HCT116 (cell line): ENCODE data around the gene CCDC192.
A peak's percentile ranks its signal among the peaks of the same experiment; 100 is the strongest.

Experiments used
- CEBPB ChIP-seq: IDR thresholded peaks from 2 replicates; pipeline ENCODE4 v1.6.1; 2012; ENCODE audit warnings: low read depth
- EZH2 ChIP-seq: fragments of 200-600 bp; sonication (generic); IDR thresholded peaks from 2 replicates; pipeline ENCODE4 v1.6.1; 2017; ENCODE audit warnings: antibody characterized with exemption, mixed run types
- JUND ChIP-seq: IDR thresholded peaks from 2 replicates; pipeline ENCODE4 v1.6.1; 2012
- MAX ChIP-seq: IDR thresholded peaks from 2 replicates; pipeline ENCODE4 v1.6.1; 2012
- POLR2A ChIP-seq: IDR thresholded peaks from 2 replicates; pipeline ENCODE4 v1.7.0; 2011; ENCODE audit warnings: borderline replicate concordance; ENCODE audit not compliant: insufficient read depth, insufficient read length; ENCODE audit errors: extremely low read depth
- POLR2AphosphoS5 ChIP-seq: IDR thresholded peaks from 2 replicates; pipeline ENCODE4 v1.6.1; 2011; ENCODE audit warnings: mild to moderate bottlenecking, low read depth, low read length, moderate library complexity
- SRF ChIP-seq: IDR thresholded peaks from 2 replicates; pipeline ENCODE4 v1.6.1; 2012; ENCODE audit warnings: low read depth
- TF ChIP-seq, protein P1 (sequence below), 3 experiments: fragments of 200-600 bp in 1 of 3; sonication (generic) in 1 of 3; IDR thresholded peaks in 2 of 3; conservative IDR thresholded peaks in 1 of 3; 2 replicates each; pipeline ENCODE4 v1.5.1; 2012 to 2017; ENCODE audit warnings: low read depth in 2 of 3, low read length in 2 of 3, antibody characterized with exemption in 1 of 3, borderline replicate concordance in 1 of 3, control low read depth in 1 of 3, mild to moderate bottlenecking in 1 of 3, mixed read lengths in 1 of 3, mixed run types in 1 of 3, moderate library complexity in 1 of 3; ENCODE audit not compliant: insufficient read depth in 1 of 3
- TF ChIP-seq, protein P2 (sequence below): IDR thresholded peaks from 2 replicates; pipeline ENCODE4 v1.6.1; 2012; ENCODE audit warnings: low read depth

DNA sequence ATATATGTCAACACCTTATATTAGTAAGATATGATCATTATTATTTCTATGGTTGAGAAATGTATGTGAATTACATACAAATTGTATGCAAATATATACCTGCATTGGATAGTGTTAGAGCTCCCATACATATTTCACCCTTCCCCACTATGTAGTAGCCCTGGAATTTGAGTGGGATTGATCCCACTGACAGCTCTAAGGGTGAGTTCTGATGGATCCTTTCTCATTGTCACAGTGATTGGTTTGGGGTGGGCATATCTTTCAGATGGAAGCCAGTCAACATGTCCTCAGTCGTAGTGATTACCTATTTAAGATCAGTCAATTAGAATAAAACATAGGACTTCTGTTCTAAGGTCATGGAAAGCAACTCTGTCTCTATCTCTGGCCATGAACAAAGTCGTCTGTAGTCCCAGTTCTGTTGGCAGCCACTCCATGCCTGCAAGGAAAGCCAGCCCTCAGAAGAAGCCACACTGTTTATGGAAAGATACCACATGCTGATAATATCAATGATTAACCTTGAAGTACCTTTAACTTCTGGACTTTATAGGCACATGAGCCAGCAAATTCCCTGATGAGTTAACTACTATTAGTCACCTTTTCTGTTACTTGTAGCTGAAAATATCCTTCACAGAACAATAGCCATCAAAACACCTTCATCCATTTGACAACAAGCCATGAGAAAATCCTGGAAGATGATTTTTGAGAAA is 5.1 kb upstream of the CCDC192 start:
- peak; percentile 26; the same call in 1 of the 2 replicates for TF ChIP-seq SRF
- TF ChIP-seq POLR2A, result no peak
- no peak; the same call in 1 of the 2 replicates for TF ChIP-seq POLR2AphosphoS5
- TF ChIP-seq, protein P1, sequence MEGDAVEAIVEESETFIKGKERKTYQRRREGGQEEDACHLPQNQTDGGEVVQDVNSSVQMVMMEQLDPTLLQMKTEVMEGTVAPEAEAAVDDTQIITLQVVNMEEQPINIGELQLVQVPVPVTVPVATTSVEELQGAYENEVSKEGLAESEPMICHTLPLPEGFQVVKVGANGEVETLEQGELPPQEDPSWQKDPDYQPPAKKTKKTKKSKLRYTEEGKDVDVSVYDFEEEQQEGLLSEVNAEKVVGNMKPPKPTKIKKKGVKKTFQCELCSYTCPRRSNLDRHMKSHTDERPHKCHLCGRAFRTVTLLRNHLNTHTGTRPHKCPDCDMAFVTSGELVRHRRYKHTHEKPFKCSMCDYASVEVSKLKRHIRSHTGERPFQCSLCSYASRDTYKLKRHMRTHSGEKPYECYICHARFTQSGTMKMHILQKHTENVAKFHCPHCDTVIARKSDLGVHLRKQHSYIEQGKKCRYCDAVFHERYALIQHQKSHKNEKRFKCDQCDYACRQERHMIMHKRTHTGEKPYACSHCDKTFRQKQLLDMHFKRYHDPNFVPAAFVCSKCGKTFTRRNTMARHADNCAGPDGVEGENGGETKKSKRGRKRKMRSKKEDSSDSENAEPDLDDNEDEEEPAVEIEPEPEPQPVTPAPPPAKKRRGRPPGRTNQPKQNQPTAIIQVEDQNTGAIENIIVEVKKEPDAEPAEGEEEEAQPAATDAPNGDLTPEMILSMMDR (IDR thresholded peaks at IDR 0.05 in 2 of 3, conservative IDR thresholded peaks at IDR 0.05 in 1 of 3; ENCODE audit: borderline replicate concordance in 1 of 3, insufficient read depth in 1 of 3, low read depth in 2 of 3, low read length in 2 of 3), result no peak
- TF ChIP-seq, protein P2, sequence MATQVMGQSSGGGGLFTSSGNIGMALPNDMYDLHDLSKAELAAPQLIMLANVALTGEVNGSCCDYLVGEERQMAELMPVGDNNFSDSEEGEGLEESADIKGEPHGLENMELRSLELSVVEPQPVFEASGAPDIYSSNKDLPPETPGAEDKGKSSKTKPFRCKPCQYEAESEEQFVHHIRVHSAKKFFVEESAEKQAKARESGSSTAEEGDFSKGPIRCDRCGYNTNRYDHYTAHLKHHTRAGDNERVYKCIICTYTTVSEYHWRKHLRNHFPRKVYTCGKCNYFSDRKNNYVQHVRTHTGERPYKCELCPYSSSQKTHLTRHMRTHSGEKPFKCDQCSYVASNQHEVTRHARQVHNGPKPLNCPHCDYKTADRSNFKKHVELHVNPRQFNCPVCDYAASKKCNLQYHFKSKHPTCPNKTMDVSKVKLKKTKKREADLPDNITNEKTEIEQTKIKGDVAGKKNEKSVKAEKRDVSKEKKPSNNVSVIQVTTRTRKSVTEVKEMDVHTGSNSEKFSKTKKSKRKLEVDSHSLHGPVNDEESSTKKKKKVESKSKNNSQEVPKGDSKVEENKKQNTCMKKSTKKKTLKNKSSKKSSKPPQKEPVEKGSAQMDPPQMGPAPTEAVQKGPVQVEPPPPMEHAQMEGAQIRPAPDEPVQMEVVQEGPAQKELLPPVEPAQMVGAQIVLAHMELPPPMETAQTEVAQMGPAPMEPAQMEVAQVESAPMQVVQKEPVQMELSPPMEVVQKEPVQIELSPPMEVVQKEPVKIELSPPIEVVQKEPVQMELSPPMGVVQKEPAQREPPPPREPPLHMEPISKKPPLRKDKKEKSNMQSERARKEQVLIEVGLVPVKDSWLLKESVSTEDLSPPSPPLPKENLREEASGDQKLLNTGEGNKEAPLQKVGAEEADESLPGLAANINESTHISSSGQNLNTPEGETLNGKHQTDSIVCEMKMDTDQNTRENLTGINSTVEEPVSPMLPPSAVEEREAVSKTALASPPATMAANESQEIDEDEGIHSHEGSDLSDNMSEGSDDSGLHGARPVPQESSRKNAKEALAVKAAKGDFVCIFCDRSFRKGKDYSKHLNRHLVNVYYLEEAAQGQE, result no peak
- peak; percentile 63 for TF ChIP-seq MAX
- peak; percentile 55; the same call in 1 of the 2 replicates for TF ChIP-seq CEBPB
- TF ChIP-seq JUND, result peak; percentile 83
- no peak for TF ChIP-seq EZH2
